Osteoblast (primary cell): ENCODE results near the gene ZNF385C. TPM values are rescaled to one million over a fixed set of nuclear protein-coding genes. Genes with fewer than 3 reads are reported as not detected.

Source experiments
- DNase-seq: peaks from one replicate; pipeline ENCODE4 v3.0.0; 2011; ENCODE audit warnings: low spot score, mixed read lengths; ENCODE audit not compliant: insufficient read length; ENCODE audit errors: missing footprints
- H2AFZ ChIP-seq: 2 replicates; pipeline ENCODE4 v1.6.0; 2011; ENCODE audit warnings: mild to moderate bottlenecking, low read length
- H3K27ac ChIP-seq: 2 replicates; pipeline ENCODE4 v1.5.1; 2011; ENCODE audit warnings: mild to moderate bottlenecking, low read depth, low read length, moderate library complexity
- H3K27me3 ChIP-seq: 2 replicates; pipeline ENCODE4 v1.6.0; 2012; ENCODE audit warnings: mild to moderate bottlenecking, control low read depth, inconsistent platforms, low read length, moderate library complexity; ENCODE audit not compliant: insufficient read depth
- H3K36me3 ChIP-seq: 2 replicates; pipeline ENCODE4 v1.5.1; 2011; ENCODE audit warnings: mild to moderate bottlenecking, low read length, control low read depth, moderate library complexity; ENCODE audit not compliant: insufficient read depth
- H3K4me1 ChIP-seq: 2 replicates; pipeline ENCODE4 v1.5.1; 2011; ENCODE audit warnings: mild to moderate bottlenecking, low read length, control low read depth, moderate library complexity; ENCODE audit not compliant: insufficient read depth
- H3K4me2 ChIP-seq: 2 replicates; pipeline ENCODE4 v1.6.0; 2011; ENCODE audit warnings: mild to moderate bottlenecking, low read length; ENCODE audit not compliant: insufficient read depth
- H3K4me3 ChIP-seq: fragments of 200-600 bp; sonication (generic); 3 replicates; pipeline ENCODE4 v1.5.1; 2012; ENCODE audit warnings: mild to moderate bottlenecking, low read length, inconsistent platforms; ENCODE audit not compliant: insufficient read depth
- H3K79me2 ChIP-seq: 2 replicates; pipeline ENCODE4 v1.6.0; 2012; ENCODE audit warnings: mild to moderate bottlenecking, low read length, control low read depth, inconsistent platforms; ENCODE audit not compliant: insufficient read depth
- H3K9me3 ChIP-seq: 2 replicates; pipeline ENCODE4 v1.5.1; 2011; ENCODE audit warnings: low read depth, low read length, control low read depth
- H4K20me1 ChIP-seq: 2 replicates; pipeline ENCODE4 v1.6.0; 2012; ENCODE audit warnings: mild to moderate bottlenecking, low read length, control low read depth; ENCODE audit not compliant: insufficient read depth
- CTCF ChIP-seq: IDR thresholded peaks from 2 replicates; pipeline ENCODE4 v1.5.1; 2011; ENCODE audit warnings: mild to moderate bottlenecking, low read depth, low read length, moderate library complexity; ENCODE audit errors: extremely low read depth
- total RNA-seq: library from RNA; depleted of rRNA; stranded (reverse); fragments of >200 nt; gene quantifications from 2 replicates; pipeline ENCODE4 v1.2.3, GENCODE V29; 2012

The ZNF385C gene
- total RNA-seq, 1 donor, result not detected

GRCh38 chr17:42027961-42028790, 70.1 kb downstream of the ZNF385C start:
- peaks cover 10% of the 10 kb centered on the region for H3K36me3 ChIP-seq
- no peaks in the 10 kb centered on the region for H3K27me3 ChIP-seq

GRCh38 chr17:42027590-42027889, 70.7 kb downstream of the ZNF385C start:
- Histone ChIP-seq H3K9me3 (no peaks in the 10 kb centered on the region), H3K4me1 (peaks cover 12% of the 10 kb centered on the region), H3K4me3 (no peak overlapping the region), H3K27ac (no peak overlapping the region), H3K36me3 (peaks cover 16% of the 10 kb centered on the region), H4K20me1 (no peaks in the 10 kb centered on the region), H3K27me3 (no peaks in the 10 kb centered on the region), H3K4me2 (no peak overlapping the region), H2AFZ (no peak overlapping the region), H3K79me2 (no peaks in the 10 kb centered on the region)
- DNase-seq, result peak; percentile 60
- no peak for TF ChIP-seq CTCF

More at GRCh38 chr17:42027961-42028790, 70.1 kb downstream of the ZNF385C start:
- Histone ChIP-seq H3K27ac (no peak overlapping the region), H3K9me3 (no peaks in the 10 kb centered on the region), H3K4me2 (no peak overlapping the region), H3K4me1 (peaks cover 12% of the 10 kb centered on the region), H3K4me3 (no peak overlapping the region), H2AFZ (no peak overlapping the region), H4K20me1 (no peaks in the 10 kb centered on the region), H3K79me2 (no peaks in the 10 kb centered on the region)
- DNase-seq, result peak; percentile 26
- TF ChIP-seq CTCF, result peak; percentile 28

GRCh38 chr17:42026857-42027589, 71.2 kb downstream of the ZNF385C start:
- no peak overlapping the region for H3K4me3 ChIP-seq
- no peak for TF ChIP-seq CTCF
- DNase-seq, result peak; percentile 85
- peaks cover 2% of the 10 kb centered on the region for H3K79me2 ChIP-seq
- no peak overlapping the region for H3K27ac ChIP-seq
- H3K4me1 ChIP-seq, result peaks cover 12% of the 10 kb centered on the region
- peaks cover 21% of the 10 kb centered on the region for H3K36me3 ChIP-seq
- no peaks in the 10 kb centered on the region for H3K9me3 ChIP-seq
- H3K4me2 ChIP-seq, result no peak overlapping the region
- no peaks in the 10 kb centered on the region for H4K20me1 ChIP-seq
- H2AFZ ChIP-seq, result no peak overlapping the region
- H3K27me3 ChIP-seq, result no peaks in the 10 kb centered on the region

GRCh38 chr17:42025936-42026335, 72.3 kb downstream of the ZNF385C start:
- Histone ChIP-seq H3K4me1 (peaks cover 14% of the 10 kb centered on the region), H3K27me3 (no peaks in the 10 kb centered on the region), H3K4me2 (no peak overlapping the region), H3K27ac (no peak overlapping the region), H3K36me3 (peaks cover 28% of the 10 kb centered on the region), H3K4me3 (no peak overlapping the region), H2AFZ (no peak overlapping the region), H4K20me1 (no peaks in the 10 kb centered on the region), H3K9me3 (no peaks in the 10 kb centered on the region), H3K79me2 (peaks cover 10% of the 10 kb centered on the region)
- TF ChIP-seq CTCF, result no peak
- no peak for DNase-seq
